Transverse colon (tissue), 4 donors: ENCODE measurements around the gene CEP250.

Experiments
- CTCF ChIP-seq, 5 experiments: fragments of 200-600 bp in 3 of 5; fragments of 450-650 bp in 2 of 5; sonication (generic) in 3 of 5; IDR thresholded peaks; 1 replicate in 2 of 5; 2 replicates in 3 of 5; pipeline ENCODE4 v1.5.1; 2016 to 2017; ENCODE audit warnings: antibody characterized with exemption in 5 of 5, inconsistent platforms in 3 of 5, mild to moderate bottlenecking in 2 of 5, moderate library complexity in 1 of 5
- EP300 ChIP-seq: sonication (generic); formaldehyde crosslinking; IDR thresholded peaks from one replicate; pipeline ENCODE4 v1.6.1; 2017; ENCODE audit warnings: antibody characterized with exemption, low read depth
- POLR2A ChIP-seq: fragments of 450-650 bp; IDR thresholded peaks from one replicate; pipeline ENCODE4 v1.6.1; 2016; ENCODE audit warnings: antibody characterized with exemption, mild to moderate bottlenecking, moderate library complexity
- POLR2AphosphoS5 ChIP-seq, 3 donors: sonication (generic); formaldehyde crosslinking; IDR thresholded peaks; one replicate each; pipeline ENCODE4 v1.6.1; 2016; ENCODE audit warnings: antibody characterized with exemption in 3 of 3

GRCh38 chr20:35446356-35447078, 8.9 kb upstream of the CEP250 start:
- TF ChIP-seq CTCF (IDR thresholded peaks at IDR 0.05) (no peak), POLR2A (no peak), POLR2AphosphoS5 (IDR thresholded peaks at IDR 0.05) (no peak), EP300 (no peak)
